ENCODE results near the gene TRIM44.
"Not testable (repeated sequence)": the region's sequence is repeated elsewhere in the genome, so short reads cannot be mapped to it uniquely, and the experiment has no call there.

TRIM44 gene

DNA sequence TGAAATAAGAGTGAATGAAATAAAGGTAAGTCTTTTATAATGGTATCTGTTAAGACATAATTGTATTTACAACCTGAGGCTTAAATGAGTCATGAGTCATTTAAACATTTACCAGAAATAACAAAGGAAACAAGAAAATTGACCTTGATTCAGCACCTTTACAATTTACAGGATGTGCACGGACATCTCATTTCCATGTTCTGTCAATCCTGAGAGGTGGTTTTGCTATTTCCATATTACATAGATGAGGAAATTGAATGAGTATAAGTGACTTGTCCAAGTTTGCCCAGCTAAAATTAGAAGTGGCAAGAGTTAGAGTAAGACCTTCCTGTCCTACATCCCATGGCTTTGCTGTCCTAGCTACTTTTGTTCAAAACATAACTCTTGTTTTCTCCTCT lies 89.1 kb downstream of the TRIM44 start:
- H3K4me1 ChIP-seq, result peaks cover 0 to 23% (median 4%) of the 10 kb centered on the region in 10 experiments; a peak in 9 of 20 replicates
- TF ChIP-seq Cebpa-rat (IDR thresholded peaks at IDR 0.05), result no peak
- peaks cover 7 to 60% (median 32%) of the 10 kb centered on the region in 11 experiments for H3K36me3 ChIP-seq
- H4K20me1 ChIP-seq, result no peaks in the 10 kb centered on the region; a peak in 1 of 22 replicates
- peak overlapping the region in 4 of 11 experiments; percentile 3 to 56 (median 40); a peak in 5 of 22 replicates for H3K4me2 ChIP-seq
- H3K4me3 ChIP-seq, result no peak overlapping the region
- H3K27ac ChIP-seq, result 0 out of 22 replicates have a peak overlapping the region, but pooled peaks of 1 of the 11 experiments have one; percentile 6
- H3K9me3 ChIP-seq (replicated peaks in 1 of 11), result peaks cover 0 to 16% (median 11%) of the 10 kb centered on the region in 11 experiments; a peak in 18 of 22 replicates
- no peak overlapping the region for H3K9ac ChIP-seq
- no peaks in the 10 kb centered on the region for H3K27me3 ChIP-seq

DNA sequence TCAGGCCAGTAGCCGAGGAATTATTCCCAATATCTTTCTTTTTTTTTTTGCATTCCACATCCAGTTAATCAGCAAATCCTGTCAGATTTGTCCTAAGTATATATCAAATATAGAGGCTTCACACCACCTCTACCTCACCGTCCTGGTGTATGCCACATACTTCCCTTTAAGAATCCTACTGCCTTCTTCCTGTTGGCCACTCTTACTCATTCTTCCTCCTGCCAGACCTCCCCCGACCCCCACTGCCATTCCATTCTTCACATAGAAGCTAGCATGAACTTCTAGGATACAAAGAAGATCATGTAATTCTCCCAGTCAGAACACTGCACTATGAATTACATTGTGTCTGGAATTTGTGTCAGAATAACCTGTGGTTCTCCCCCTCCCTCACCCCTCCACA lies 89.5 kb downstream of the TRIM44 start:
- Histone ChIP-seq H3K9ac (no peak overlapping the region), H3K4me1 (peaks cover 0 to 18% (median 4%) of the 10 kb centered on the region in 10 experiments; a peak in 9 of 20 replicates), H3K27me3 (no peaks in the 10 kb centered on the region), H3K9me3 (replicated peaks in 1 of 11) (peaks cover 0 to 16% (median 14%) of the 10 kb centered on the region in 11 experiments; a peak in 19 of 22 replicates), H3K4me2 (peak overlapping the region in 4 of 11 experiments; percentile 3 to 56 (median 40); a peak in 5 of 22 replicates), H4K20me1 (no peaks in the 10 kb centered on the region; a peak in 1 of 22 replicates), H3K27ac (0 out of 22 replicates have a peak overlapping the region, but pooled peaks of 1 of the 11 experiments have one; percentile 6), H3K4me3 (no peak overlapping the region), H3K36me3 (peaks cover 7 to 56% (median 28%) of the 10 kb centered on the region in 11 experiments; a peak in 21 of 22 replicates)
- TF ChIP-seq Cebpa-rat (IDR thresholded peaks at IDR 0.05), result no peak

DNA sequence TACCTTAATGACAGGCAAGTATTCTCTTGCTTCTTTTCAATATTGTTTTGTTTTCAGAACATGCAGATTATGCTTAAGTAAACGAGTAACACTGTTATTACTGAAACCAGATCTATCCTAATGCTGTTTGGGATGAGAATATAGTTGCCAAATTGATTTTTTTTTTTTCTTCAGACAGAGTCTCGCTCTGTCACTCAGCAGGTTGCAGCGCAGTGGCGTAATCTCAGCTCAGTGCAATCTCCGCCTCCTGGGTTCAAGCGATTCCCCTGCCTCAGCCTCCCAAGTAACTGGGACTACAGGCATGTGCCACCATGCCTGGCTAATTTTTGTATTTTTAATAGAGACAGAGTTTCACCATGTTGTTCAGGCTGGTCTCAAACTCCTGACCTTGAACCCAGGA lies 91.0 kb downstream of the TRIM44 start:
- not testable (repeated sequence) for H3K27me3 ChIP-seq, H3K9ac ChIP-seq, H3K4me2 ChIP-seq, H4K20me1 ChIP-seq, H3K27ac ChIP-seq, H3K4me3 ChIP-seq
- peaks cover 0 to 18% (median 4%) of the 10 kb centered on the region in 10 experiments; a peak in 9 of 20 replicates for H3K4me1 ChIP-seq
- H3K9me3 ChIP-seq (replicated peaks in 1 of 11), result peaks cover 0 to 20% (median 15%) of the 10 kb centered on the region in 11 experiments; a peak in 19 of 22 replicates
- peaks cover 7 to 41% (median 22%) of the 10 kb centered on the region in 11 experiments for H3K36me3 ChIP-seq

DNA sequence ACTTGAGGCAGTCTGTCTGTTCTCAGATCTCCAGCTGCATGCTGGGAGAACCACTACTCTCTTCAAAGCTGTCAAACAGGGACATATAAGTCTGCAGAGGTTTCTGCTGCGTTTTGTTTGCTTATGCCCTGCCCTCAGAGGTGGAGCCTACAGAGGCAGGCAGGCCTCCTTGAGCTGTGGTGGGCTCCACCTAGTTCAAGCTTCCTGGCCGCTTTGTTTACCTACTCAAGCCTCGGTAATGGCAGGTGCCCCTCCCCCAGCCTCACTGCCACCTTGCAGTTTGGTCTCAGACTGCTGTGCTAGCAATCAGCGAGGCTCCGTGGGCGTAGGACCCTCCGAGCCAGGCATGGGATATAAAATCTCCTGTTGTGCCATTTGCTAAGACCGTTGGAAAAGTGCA lies 97.4 kb downstream of the TRIM44 start:
- not testable (repeated sequence) for H3K9ac ChIP-seq, H3K27ac ChIP-seq, H3K4me3 ChIP-seq, H3K4me2 ChIP-seq, H3K27me3 ChIP-seq
- Histone ChIP-seq H4K20me1 (peaks cover 0 to 20% (median 0%) of the 10 kb centered on the region in 11 experiments; a peak in 9 of 22 replicates), H3K9me3 (replicated peaks in 1 of 11) (peaks cover 0 to 15% (median 7%) of the 10 kb centered on the region in 11 experiments; a peak in 9 of 22 replicates), H3K4me1 (peaks cover 0 to 17% (median 5%) of the 10 kb centered on the region in 10 experiments; a peak in 11 of 20 replicates), H3K36me3 (peaks cover 7 to 47% (median 26%) of the 10 kb centered on the region in 11 experiments; a peak in 19 of 22 replicates)

DNA sequence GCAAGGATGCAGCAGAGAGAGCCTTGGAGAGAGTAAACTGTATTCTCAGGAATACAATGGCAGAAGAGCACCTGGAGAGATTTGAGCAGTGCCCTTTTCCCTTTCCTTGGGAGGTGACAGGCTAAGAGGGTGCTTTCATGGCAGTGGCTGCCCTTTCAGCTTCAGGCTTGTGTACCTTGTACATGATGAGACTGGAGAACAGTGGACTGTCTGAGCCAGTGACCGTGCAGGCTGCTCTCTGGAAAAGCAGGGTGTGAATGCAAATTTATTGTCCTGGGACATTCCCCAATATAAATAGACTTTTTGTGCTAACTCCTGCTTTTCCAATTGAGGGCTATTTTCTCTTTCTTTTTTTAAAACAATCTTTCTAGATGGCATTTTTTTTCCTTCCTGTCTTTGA lies 99.3 kb downstream of the TRIM44 start:
- TF ChIP-seq Cebpa-rat (IDR thresholded peaks at IDR 0.05), result no peak
- Histone ChIP-seq H4K20me1 (peaks cover 0 to 31% (median 7%) of the 10 kb centered on the region in 11 experiments; a peak in 10 of 22 replicates), H3K4me2 (peak overlapping the region in 4 of 11 experiments; percentile 22 to 75 (median 48); a peak in 6 of 22 replicates), H3K9ac (peak overlapping the region in 2 of 11 experiments; percentile 13 to 30; a peak in 1 of 22 replicates), H3K36me3 (peaks cover 11 to 67% (median 45%) of the 10 kb centered on the region in 11 experiments; a peak in 21 of 22 replicates), H3K9me3 (replicated peaks in 1 of 11) (peaks cover 0 to 11% (median 3%) of the 10 kb centered on the region in 11 experiments; a peak in 5 of 22 replicates), H3K27ac (no peak overlapping the region), H3K27me3 (no peaks in the 10 kb centered on the region), H3K4me1 (peaks cover 0 to 17% (median 5%) of the 10 kb centered on the region in 10 experiments; a peak in 11 of 20 replicates), H3K4me3 (no peak overlapping the region)

DNA sequence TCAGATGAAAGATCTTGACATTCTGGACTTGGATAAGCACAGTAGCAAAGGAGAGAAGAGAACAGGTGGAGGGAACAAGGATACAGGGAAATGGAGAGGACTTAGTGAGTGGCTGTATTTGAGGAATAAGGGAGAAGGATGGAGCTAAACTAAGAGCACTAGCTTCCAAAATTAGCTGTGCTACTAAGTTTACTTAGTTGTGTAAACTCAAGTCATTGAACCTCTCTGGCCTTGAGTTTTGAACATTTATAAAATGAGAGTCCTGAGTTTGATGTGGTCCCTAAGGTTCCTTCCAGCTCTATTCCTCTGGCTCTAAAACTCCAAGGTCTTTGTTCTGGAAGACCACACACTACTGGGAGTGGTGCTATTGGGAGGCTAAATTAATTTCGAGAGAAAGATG lies 100.7 kb downstream of the TRIM44 start:
- Histone ChIP-seq H3K27ac (no peak overlapping the region), H4K20me1 (peaks cover 0 to 33% (median 7%) of the 10 kb centered on the region in 11 experiments; a peak in 10 of 22 replicates), H3K9me3 (replicated peaks in 1 of 11) (0 out of 22 replicates have a peak, but pooled peaks cover 0 to 5% (median 0%) of the 10 kb centered on the region in 11 experiments), H3K4me3 (no peak overlapping the region), H3K9ac (no peak overlapping the region), H3K4me1 (peaks cover 0 to 17% (median 5%) of the 10 kb centered on the region in 10 experiments; a peak in 11 of 20 replicates), H3K4me2 (no peak overlapping the region), H3K27me3 (no peaks in the 10 kb centered on the region), H3K36me3 (peaks cover 11 to 81% (median 59%) of the 10 kb centered on the region in 11 experiments; a peak in 21 of 22 replicates)
- no peak for TF ChIP-seq Cebpa-rat (IDR thresholded peaks at IDR 0.05)

DNA sequence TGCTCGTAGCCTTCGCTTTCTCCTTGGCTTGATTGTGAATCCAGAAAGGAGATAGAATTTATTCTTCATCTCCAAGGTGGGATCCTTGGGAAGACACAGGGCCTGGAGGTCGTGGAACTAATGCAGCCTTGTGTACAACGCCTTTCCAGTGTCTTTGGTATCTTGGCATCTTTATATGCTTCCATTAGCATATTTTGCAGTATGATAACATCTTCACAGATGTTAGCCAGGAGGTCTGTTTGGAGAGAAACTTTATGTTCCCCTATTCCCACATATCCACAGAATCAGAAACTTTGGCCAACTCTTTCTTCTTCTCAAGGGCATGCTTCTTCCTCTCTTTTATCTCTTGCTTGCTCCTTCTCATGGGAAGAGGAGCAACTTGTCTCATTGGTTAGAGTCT lies 101.2 kb downstream of the TRIM44 start:
- H3K4me1 ChIP-seq, result peaks cover 0 to 17% (median 5%) of the 10 kb centered on the region in 10 experiments; a peak in 11 of 20 replicates
- no peak overlapping the region for H3K4me2 ChIP-seq

DNA sequence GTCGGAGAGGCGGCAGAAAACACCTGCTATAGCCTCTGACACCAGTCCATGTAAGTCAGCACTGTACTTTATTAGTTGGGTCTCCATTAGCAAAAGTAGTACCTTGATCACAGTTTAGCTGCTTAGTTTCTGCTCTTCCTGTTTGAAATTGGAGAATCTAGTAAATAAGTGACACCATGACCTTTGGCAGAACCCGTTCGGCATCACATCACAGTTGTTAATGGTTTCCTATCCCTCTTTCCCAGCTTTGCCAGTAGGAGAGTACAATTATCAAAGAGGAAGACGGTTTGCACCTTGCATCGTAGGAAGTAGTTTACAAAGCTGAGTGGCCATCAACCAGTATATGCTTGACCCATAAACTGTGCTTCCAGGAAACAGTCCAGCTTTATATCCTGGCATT lies 101.8 kb downstream of the TRIM44 start:
- H3K9me3 ChIP-seq (replicated peaks in 1 of 11), result peaks cover 0 to 10% (median 5%) of the 10 kb centered on the region in 11 experiments; a peak in 4 of 22 replicates
- no peak overlapping the region for H3K27ac ChIP-seq
- H3K27me3 ChIP-seq, result no peaks in the 10 kb centered on the region
- H3K4me3 ChIP-seq, result no peak overlapping the region
- H3K36me3 ChIP-seq, result peaks cover 11 to 92% (median 63%) of the 10 kb centered on the region in 11 experiments; a peak in 21 of 22 replicates
- peaks cover 0 to 17% (median 5%) of the 10 kb centered on the region in 10 experiments; a peak in 11 of 20 replicates for H3K4me1 ChIP-seq
- no peak overlapping the region for H3K4me2 ChIP-seq
- TF ChIP-seq Cebpa-rat (IDR thresholded peaks at IDR 0.05), result no peak
- peaks cover 0 to 33% (median 7%) of the 10 kb centered on the region in 11 experiments; a peak in 10 of 22 replicates for H4K20me1 ChIP-seq
- H3K9ac ChIP-seq, result no peak overlapping the region

More for the DNA sequence above, 101.2 kb downstream of the TRIM44 start:
- no peak overlapping the region for H3K4me3 ChIP-seq
- peaks cover 11 to 85% (median 60%) of the 10 kb centered on the region in 11 experiments; a peak in 21 of 22 replicates for H3K36me3 ChIP-seq
- H3K9ac ChIP-seq, result no peak overlapping the region
- no peaks in the 10 kb centered on the region for H3K27me3 ChIP-seq
- peaks cover 0 to 5% (median 0%) of the 10 kb centered on the region in 11 experiments; a peak in 1 of 22 replicates for H3K9me3 ChIP-seq (replicated peaks in 1 of 11)
- TF ChIP-seq Cebpa-rat (IDR thresholded peaks at IDR 0.05), result no peak
- H4K20me1 ChIP-seq, result peaks cover 0 to 33% (median 7%) of the 10 kb centered on the region in 11 experiments; a peak in 10 of 22 replicates
- no peak overlapping the region for H3K27ac ChIP-seq

DNA sequence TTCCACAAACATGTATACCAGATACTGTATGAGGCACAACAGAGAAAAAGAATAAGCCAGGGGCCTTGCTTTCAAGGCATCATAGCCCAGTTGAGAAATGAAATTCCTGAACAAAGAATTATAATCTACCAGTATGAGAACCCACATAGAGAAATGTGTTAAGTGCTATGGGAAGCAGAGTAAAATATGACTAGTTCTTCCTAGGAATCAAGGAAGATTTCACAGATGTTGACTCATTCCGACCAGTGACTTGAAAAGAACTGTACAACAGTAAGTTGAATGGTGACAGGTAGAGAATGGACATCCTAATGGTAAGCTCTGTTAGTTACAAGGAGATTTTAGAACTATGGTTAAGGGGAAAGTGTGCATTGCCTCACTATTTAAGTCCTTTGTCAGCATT lies 102.6 kb downstream of the TRIM44 start:
- no peak overlapping the region for H3K27ac ChIP-seq
- H3K4me3 ChIP-seq, result no peak overlapping the region
- no peak overlapping the region for H3K9ac ChIP-seq
- peaks cover 0 to 17% (median 5%) of the 10 kb centered on the region in 10 experiments; a peak in 11 of 20 replicates for H3K4me1 ChIP-seq
- H4K20me1 ChIP-seq, result peaks cover 0 to 33% (median 7%) of the 10 kb centered on the region in 11 experiments; a peak in 10 of 22 replicates
- H3K27me3 ChIP-seq, result no peaks in the 10 kb centered on the region
- H3K9me3 ChIP-seq (replicated peaks in 1 of 11), result peaks cover 4 to 15% (median 10%) of the 10 kb centered on the region in 11 experiments; a peak in 21 of 22 replicates
- no peak overlapping the region for H3K4me2 ChIP-seq
- H3K36me3 ChIP-seq, result peaks cover 16 to 96% (median 69%) of the 10 kb centered on the region in 11 experiments
- TF ChIP-seq Cebpa-rat (IDR thresholded peaks at IDR 0.05), result no peak
